ENCODE data around the gene CSF1. TPM values are rescaled to one million over a fixed set of nuclear protein-coding genes. Genes with fewer than 3 reads are reported as not detected.
"Not testable (repeated sequence)": the region's sequence is repeated elsewhere in the genome, so short reads cannot be mapped to it uniquely, and the experiment has no call there.

CSF1 gene, protein sequence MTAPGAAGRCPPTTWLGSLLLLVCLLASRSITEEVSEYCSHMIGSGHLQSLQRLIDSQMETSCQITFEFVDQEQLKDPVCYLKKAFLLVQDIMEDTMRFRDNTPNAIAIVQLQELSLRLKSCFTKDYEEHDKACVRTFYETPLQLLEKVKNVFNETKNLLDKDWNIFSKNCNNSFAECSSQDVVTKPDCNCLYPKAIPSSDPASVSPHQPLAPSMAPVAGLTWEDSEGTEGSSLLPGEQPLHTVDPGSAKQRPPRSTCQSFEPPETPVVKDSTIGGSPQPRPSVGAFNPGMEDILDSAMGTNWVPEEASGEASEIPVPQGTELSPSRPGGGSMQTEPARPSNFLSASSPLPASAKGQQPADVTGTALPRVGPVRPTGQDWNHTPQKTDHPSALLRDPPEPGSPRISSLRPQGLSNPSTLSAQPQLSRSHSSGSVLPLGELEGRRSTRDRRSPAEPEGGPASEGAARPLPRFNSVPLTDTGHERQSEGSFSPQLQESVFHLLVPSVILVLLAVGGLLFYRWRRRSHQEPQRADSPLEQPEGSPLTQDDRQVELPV
- total RNA-seq = 4.6 and 7.6 TPM in 2 replicates

DNA sequence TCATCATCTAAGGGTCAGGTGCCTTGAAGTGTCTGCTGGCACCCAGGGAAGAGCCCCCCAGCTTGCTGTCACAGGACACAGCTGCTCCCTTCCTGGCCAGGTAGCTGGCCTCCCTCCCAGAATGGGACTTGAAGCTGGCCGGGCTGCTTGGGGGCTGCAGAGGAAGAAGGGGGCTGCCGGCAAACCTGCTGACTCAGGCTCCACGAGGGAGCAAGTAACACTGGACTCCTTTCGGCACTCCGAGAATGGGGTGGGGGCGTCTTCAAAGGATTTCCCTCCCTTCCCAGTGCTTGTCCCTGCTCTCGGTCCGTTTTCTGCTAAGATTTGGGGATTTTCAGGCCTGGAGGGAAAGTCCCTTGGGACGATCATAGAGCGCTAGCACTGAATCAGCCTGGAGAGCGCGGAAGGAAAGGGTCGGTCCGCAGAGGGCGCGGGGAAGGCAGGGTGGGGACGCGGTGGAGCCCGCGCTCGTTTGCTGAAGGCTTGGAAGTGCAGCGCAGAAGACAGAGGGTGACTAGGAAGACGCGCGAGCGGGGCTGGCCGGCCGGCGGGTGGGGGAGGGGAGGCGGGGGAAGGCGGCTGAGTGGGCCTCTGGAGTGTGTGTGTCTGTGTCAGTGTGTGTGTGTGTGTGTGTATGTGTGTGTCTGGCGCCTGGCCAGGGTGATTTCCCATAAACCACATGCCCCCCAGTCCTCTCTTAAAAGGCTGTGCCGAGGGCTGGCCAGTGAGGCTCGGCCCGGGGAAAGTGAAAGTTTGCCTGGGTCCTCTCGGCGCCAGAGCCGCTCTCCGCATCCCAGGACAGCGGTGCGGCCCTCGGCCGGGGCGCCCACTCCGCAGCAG, at the start of gene CSF1:
Gene CSF1, plus strand, starts transcription at position 727 of the 840 bp plus-strand sequence. CDS start 175 bp downstream, outside the sequence.
- DNase-seq (ENCODE audit: low read depth in 2 of 2) = peak; percentile 80 to 85

GRCh38 chr1:109861616-109862015, 49.0 kb upstream of the CSF1 start:
- DNase-seq (ENCODE audit: low read depth in 2 of 2) = not testable (repeated sequence)

DNA sequence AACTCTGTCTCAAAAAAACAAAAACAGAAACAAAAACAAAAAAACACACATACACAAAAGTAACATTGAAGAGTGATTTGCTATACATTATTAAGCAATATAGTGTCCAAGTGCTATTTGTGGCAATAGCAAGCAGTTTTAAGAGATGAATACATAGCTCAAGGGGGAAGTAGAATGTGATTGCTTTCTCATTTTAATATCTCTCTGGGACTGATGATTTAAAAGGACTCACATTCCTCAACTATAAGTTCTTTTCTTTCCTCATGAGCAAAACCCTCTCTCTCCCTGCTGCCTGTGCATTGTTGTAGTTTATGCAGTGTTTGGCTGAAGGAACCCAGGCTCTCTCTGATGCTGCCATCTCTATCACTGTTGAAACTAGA, 47.0 kb upstream of the CSF1 start:
- no peak for DNase-seq (ENCODE audit: low read depth in 2 of 2)

DNA sequence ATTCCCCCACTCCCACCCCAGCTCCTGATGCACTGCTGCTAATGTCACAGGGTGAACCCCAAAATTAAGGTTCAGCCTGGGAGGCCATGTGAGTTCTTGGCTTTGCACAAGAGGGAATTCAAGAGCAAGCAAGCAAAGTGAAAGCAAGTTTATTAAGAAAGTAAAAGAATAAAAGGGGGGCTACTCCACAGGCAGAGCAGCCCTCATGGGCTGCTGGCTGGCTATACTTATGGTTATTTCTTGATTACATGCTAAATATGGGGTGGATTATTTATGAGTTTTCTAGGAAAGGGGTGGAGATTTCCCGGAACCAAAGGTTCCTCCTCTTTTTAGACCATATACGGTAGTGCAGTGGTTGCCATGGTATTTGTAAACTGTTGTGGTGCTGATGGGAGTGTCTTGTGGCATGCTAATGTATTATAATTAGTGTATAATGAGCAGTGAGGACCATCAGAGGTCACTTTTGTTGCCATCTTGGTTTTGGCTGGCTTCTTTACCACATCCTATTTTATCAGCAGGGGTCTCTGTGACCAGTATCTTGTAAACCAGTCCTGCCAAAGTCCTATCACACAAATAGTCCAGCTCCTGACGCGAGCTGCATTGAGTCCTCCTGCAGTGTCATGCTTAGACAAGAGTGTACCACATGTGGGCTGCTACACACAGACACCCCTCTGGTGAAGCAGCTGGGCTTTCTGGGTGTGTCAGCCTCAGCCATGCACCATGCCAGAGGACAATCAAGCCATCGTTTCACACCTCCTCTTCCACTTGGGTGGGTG, 46.4 kb upstream of the CSF1 start:
- DNase-seq (ENCODE audit: low read depth in 2 of 2) = no peak

DNA sequence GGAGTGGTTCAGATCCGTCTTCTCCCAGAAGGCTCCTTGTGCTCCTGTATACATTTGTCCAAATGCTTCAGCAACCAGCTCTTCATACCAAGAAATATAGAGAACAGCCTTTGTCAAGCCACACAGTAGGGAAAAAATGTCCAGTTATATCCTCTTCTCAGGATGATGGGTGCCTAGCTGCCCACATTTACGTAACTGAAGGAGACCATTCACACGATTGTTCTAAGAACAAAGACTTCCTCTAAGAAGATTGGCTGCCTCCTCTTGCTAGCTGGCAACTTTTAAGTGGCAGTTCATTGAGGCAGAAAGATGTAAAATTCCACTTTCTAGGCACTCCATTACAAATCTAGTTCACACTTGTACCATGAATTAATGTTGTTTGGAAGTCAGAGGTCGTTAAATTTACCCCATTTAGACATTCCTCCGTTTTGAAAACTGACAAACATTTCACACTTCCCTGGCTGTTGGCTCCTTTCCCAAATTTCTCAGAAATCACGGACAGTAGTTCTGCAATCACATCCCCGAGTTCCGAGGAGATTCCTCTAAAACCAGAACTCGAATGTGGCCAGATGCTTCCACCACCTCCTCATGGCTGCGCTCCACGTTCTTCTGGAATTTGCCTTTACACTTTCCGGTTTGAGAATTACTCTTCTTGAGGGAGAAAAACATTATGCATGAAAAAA, 45.6 kb upstream of the CSF1 start:
- DNase-seq (ENCODE audit: low read depth in 2 of 2) = no peak

DNA sequence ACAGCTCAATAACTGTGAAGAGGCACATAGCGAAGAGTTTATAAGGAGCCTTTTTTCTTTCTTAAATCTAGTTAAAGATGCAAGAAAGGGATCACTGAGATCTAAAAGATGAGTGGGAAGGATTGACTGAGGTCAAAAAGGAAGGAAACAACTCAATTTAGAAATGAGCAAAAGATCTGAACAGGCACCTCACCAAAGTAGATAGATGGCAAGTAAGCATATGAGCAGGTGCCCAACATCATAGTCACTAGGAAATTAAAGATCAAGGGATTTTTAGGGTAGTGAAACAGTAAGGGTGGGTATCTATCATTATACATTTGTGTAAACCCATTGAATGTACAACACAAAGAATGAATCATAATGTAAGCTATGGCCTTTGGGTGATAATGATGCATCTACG, 44.6 kb upstream of the CSF1 start:
- no peak for DNase-seq (ENCODE audit: low read depth in 2 of 2)

- no peak for DNase-seq (ENCODE audit: low read depth in 2 of 2)
These were observed 37.1 kb upstream of the CSF1 start for GRCh38 chr1:109873278-109874175.

GRCh38 chr1:109874445-109874844, 36.2 kb upstream of the CSF1 start:
- peak in 1 of 2 donors; percentile 23 for DNase-seq (ENCODE audit: low read depth in 2 of 2)

- DNase-seq (ENCODE audit: low read depth in 2 of 2) = no peak
These were observed 34.8 kb upstream of the CSF1 start for GRCh38 chr1:109875874-109876273.

GRCh38 chr1:109876617-109877316, 33.9 kb upstream of the CSF1 start:
- DNase-seq (ENCODE audit: low read depth in 2 of 2) = no peak

- DNase-seq (ENCODE audit: low read depth in 2 of 2) = peak in 1 of 2 donors; percentile 44
These were observed 33.3 kb upstream of the CSF1 start for GRCh38 chr1:109877317-109877771.

GRCh38 chr1:109877776-109878175, 32.9 kb upstream of the CSF1 start:
- no peak for DNase-seq (ENCODE audit: low read depth in 2 of 2)

DNA sequence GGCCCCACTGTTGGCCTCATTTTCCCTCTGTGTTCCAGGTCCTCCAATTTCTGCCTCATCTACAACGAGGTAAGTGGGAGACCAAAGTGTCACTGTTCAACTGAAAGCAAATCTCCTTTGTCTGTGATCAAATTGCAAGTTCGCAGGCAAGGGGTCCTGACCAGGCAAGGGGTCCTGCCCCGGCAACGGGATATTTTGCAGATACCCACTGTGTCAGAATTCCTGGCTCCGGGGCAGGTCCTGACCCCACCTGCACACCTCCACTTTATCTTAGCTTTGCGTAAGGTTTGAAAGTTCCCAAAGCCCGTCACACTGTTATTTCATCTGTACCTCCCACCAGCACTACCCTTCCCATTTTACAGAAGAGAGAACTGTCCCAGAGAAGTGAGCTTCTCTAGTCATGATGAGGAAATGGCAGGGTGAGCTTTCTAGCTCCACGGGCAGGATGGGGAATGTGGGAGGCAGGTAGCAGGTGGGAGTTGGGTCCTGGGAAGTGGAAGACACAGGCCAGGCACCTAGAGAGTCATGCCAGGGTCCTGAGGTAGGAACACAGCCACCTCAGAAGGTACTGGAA, 32.0 kb upstream of the CSF1 start:
- no peak for DNase-seq (ENCODE audit: low read depth in 2 of 2)

- DNase-seq (ENCODE audit: low read depth in 2 of 2) = not testable (repeated sequence)
These were observed 31.3 kb upstream of the CSF1 start for GRCh38 chr1:109879371-109879770.

- DNase-seq (ENCODE audit: low read depth in 2 of 2) = no peak
These were observed 30.6 kb upstream of the CSF1 start for GRCh38 chr1:109879881-109880525.

DNA sequence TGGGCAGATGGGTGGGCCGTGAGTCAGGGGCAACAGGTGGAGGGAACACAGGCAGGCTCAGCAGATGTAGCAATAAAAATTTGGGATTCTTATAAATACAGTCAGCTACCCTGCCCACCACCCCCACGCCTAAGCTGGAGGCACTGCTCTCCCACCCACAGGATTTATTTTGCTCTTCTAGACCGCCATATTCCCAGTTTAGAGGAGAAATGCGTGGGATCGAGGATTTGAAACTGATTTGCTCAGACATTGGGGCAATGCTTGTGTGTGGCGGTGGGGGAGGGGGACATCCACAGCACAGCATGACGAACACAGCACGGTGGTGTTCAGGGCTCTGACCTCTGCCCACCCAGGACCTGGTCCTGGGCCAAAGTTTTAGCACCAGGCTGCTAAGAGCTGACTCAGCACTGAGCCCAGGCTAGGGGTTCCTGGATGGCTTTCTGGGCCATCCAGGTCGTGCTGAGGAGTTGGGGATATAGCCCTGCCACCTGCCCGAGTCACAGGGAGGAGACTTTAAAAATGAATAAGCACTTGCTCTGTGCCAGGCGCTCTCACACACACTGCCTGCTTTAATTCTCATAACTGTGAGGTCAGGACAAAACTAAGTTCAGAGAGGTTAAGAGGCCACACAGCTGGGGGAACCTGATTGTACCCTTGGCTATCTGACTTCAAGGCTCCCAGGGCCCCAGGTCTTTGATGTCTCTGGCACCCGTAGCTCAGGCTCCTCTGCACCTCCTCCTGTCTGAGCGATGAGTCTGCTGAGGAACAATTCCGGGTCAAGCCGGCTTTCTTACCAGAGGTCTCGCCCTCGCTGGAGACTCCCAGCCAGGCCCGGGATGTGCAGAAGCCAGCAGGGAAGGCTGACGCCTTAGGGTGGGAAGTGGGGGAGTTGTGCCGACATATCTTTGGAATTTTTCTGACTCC, 29.4 kb upstream of the CSF1 start:
- no peak for DNase-seq (ENCODE audit: low read depth in 2 of 2)

- DNase-seq (ENCODE audit: low read depth in 2 of 2) = no peak
These were observed 28.8 kb upstream of the CSF1 start for GRCh38 chr1:109881906-109882287.

Data from dermis microvascular lymphatic vessel endothelial cell (primary cell).